IgD-negative memory B cell (primary cell): ENCODE measurements around the gene CACNA2D3. TPM values are rescaled to one million over a fixed set of nuclear protein-coding genes. Genes with fewer than 3 reads are reported as not detected.

Experiments used
- H3K27ac Mint-ChIP-seq, 3 donors: one replicate each; pipeline ENCODE4 v1.8.0; 2020 to 2022; ENCODE audit warnings: mild to moderate bottlenecking in 3 of 3, mixed read lengths in 3 of 3, moderate library complexity in 1 of 3
- H3K27me3 Mint-ChIP-seq: one replicate; pipeline ENCODE4 v1.8.0; 2021; ENCODE audit warnings: mixed read lengths
- H3K36me3 Mint-ChIP-seq: one replicate; pipeline ENCODE4 v1.8.0; 2020; ENCODE audit warnings: mild to moderate bottlenecking, mixed read lengths
- H3K4me1 Mint-ChIP-seq, 3 donors: one replicate each; pipeline ENCODE4 v1.8.0; 2020 to 2022; ENCODE audit warnings: mixed read lengths in 3 of 3, mild to moderate bottlenecking in 1 of 3
- H3K4me3 Mint-ChIP-seq, 4 donors: one replicate each; pipeline ENCODE4 v1.8.0; 2020 to 2022; ENCODE audit warnings: mild to moderate bottlenecking in 4 of 4, mixed read lengths in 4 of 4, moderate library complexity in 3 of 4
- H3K9me3 Mint-ChIP-seq, 3 donors: one replicate each; pipeline ENCODE4 v1.8.0; 2020 to 2021; ENCODE audit warnings: mixed read lengths in 3 of 3, mild to moderate bottlenecking in 1 of 3
- polyA plus RNA-seq: library from polyadenylated mRNA; unstranded; fragments of 300-500 nt; fragmentation: Illumina TruSeq; gene quantifications from one replicate; pipeline ENCODE4 v1.2.3, GENCODE V29; 2021

CACNA2D3 gene
- polyA plus RNA-seq, 1 donor from 2014 or later = not detected

- H3K36me3 Mint-ChIP-seq = no peaks in the 10 kb centered on the region
- H3K9me3 Mint-ChIP-seq = peaks cover 0 to 8% (median 6%) of the 10 kb centered on the region in 3 donors
- H3K27ac Mint-ChIP-seq = no peak overlapping the region
- H3K4me3 Mint-ChIP-seq = no peak overlapping the region
- no peaks in the 10 kb centered on the region for H3K27me3 Mint-ChIP-seq
- no peaks in the 10 kb centered on the region for H3K4me1 Mint-ChIP-seq
These were observed 591.1 kb downstream of the CACNA2D3 start for GRCh38 chr3:54713455-54713854.

GRCh38 chr3:54714035-54714434 lies 591.7 kb downstream of the CACNA2D3 start:
- no peaks in the 10 kb centered on the region for H3K4me1 Mint-ChIP-seq
- no peaks in the 10 kb centered on the region for H3K36me3 Mint-ChIP-seq
- H3K27me3 Mint-ChIP-seq = no peaks in the 10 kb centered on the region
- no peak overlapping the region for H3K27ac Mint-ChIP-seq
- peaks cover 0 to 8% (median 6%) of the 10 kb centered on the region in 3 donors for H3K9me3 Mint-ChIP-seq
- H3K4me3 Mint-ChIP-seq = no peak overlapping the region

GRCh38 chr3:54717506-54717905 lies 595.2 kb downstream of the CACNA2D3 start:
- H3K27me3 Mint-ChIP-seq = no peaks in the 10 kb centered on the region
- no peaks in the 10 kb centered on the region for H3K4me1 Mint-ChIP-seq
- H3K9me3 Mint-ChIP-seq = peaks cover 0 to 5% (median 2%) of the 10 kb centered on the region in 3 donors
- no peak overlapping the region for H3K4me3 Mint-ChIP-seq
- no peak overlapping the region for H3K27ac Mint-ChIP-seq
- no peaks in the 10 kb centered on the region for H3K36me3 Mint-ChIP-seq

GRCh38 chr3:54719914-54720313 lies 597.6 kb downstream of the CACNA2D3 start:
- Mint-ChIP-seq H3K27me3 (no peaks in the 10 kb centered on the region), H3K4me3 (no peak overlapping the region), H3K4me1 (no peaks in the 10 kb centered on the region), H3K27ac (no peak overlapping the region), H3K36me3 (no peaks in the 10 kb centered on the region), H3K9me3 (peaks cover 0 to 3% (median 0%) of the 10 kb centered on the region in 3 donors)

- Mint-ChIP-seq H3K9me3 (peaks cover 0 to 3% (median 0%) of the 10 kb centered on the region in 3 donors), H3K4me3 (no peak overlapping the region), H3K4me1 (no peaks in the 10 kb centered on the region), H3K36me3 (no peaks in the 10 kb centered on the region), H3K27ac (no peak overlapping the region), H3K27me3 (no peaks in the 10 kb centered on the region)
These were observed 598.3 kb downstream of the CACNA2D3 start for GRCh38 chr3:54720604-54721003.

GRCh38 chr3:54731732-54732445 lies 609.5 kb downstream of the CACNA2D3 start:
- Mint-ChIP-seq H3K27me3 (no peaks in the 10 kb centered on the region), H3K4me1 (no peaks in the 10 kb centered on the region), H3K9me3 (peaks cover 3 to 17% (median 4%) of the 10 kb centered on the region in 3 donors), H3K27ac (no peak overlapping the region), H3K4me3 (no peak overlapping the region), H3K36me3 (no peaks in the 10 kb centered on the region)

- no peaks in the 10 kb centered on the region for H3K36me3 Mint-ChIP-seq
- H3K27me3 Mint-ChIP-seq = no peaks in the 10 kb centered on the region
- H3K4me1 Mint-ChIP-seq = no peaks in the 10 kb centered on the region
- H3K9me3 Mint-ChIP-seq = peaks cover 0 to 14% (median 8%) of the 10 kb centered on the region in 3 donors
- no peak overlapping the region for H3K27ac Mint-ChIP-seq
- H3K4me3 Mint-ChIP-seq = no peak overlapping the region
These were observed 611.0 kb downstream of the CACNA2D3 start for GRCh38 chr3:54733106-54734006.

- no peak overlapping the region for H3K4me3 Mint-ChIP-seq
- no peaks in the 10 kb centered on the region for H3K27me3 Mint-ChIP-seq
- H3K27ac Mint-ChIP-seq = no peak overlapping the region
- peaks cover 2 to 6% (median 4%) of the 10 kb centered on the region in 3 donors for H3K9me3 Mint-ChIP-seq
- no peaks in the 10 kb centered on the region for H3K36me3 Mint-ChIP-seq
- no peaks in the 10 kb centered on the region for H3K4me1 Mint-ChIP-seq
These were observed 614.1 kb downstream of the CACNA2D3 start for GRCh38 chr3:54736459-54736858.

- H3K36me3 Mint-ChIP-seq = peaks cover 3% of the 10 kb centered on the region
- H3K4me1 Mint-ChIP-seq = no peaks in the 10 kb centered on the region
- H3K4me3 Mint-ChIP-seq = no peak overlapping the region
- H3K27me3 Mint-ChIP-seq = no peaks in the 10 kb centered on the region
- H3K27ac Mint-ChIP-seq = no peak overlapping the region
- peaks cover 2 to 6% (median 5%) of the 10 kb centered on the region in 3 donors for H3K9me3 Mint-ChIP-seq
These were observed 621.4 kb downstream of the CACNA2D3 start for GRCh38 chr3:54743755-54744154.

GRCh38 chr3:54744291-54744690 lies 621.9 kb downstream of the CACNA2D3 start:
- no peaks in the 10 kb centered on the region for H3K27me3 Mint-ChIP-seq
- no peaks in the 10 kb centered on the region for H3K4me1 Mint-ChIP-seq
- no peak overlapping the region for H3K4me3 Mint-ChIP-seq
- H3K27ac Mint-ChIP-seq = no peak overlapping the region
- peaks cover 3% of the 10 kb centered on the region for H3K36me3 Mint-ChIP-seq
- peaks cover 2 to 6% (median 5%) of the 10 kb centered on the region in 3 donors for H3K9me3 Mint-ChIP-seq

- Mint-ChIP-seq H3K27ac (no peak overlapping the region), H3K9me3 (peaks cover 0 to 6% (median 3%) of the 10 kb centered on the region in 3 donors), H3K27me3 (no peaks in the 10 kb centered on the region), H3K4me1 (no peaks in the 10 kb centered on the region), H3K4me3 (no peak overlapping the region), H3K36me3 (peaks cover 3% of the 10 kb centered on the region)
These were observed 623.5 kb downstream of the CACNA2D3 start for GRCh38 chr3:54745843-54746242.

- H3K27me3 Mint-ChIP-seq = no peaks in the 10 kb centered on the region
- no peak overlapping the region for H3K4me3 Mint-ChIP-seq
- H3K36me3 Mint-ChIP-seq = peaks cover 3% of the 10 kb centered on the region
- H3K9me3 Mint-ChIP-seq = peaks cover 0 to 6% (median 3%) of the 10 kb centered on the region in 3 donors
- H3K27ac Mint-ChIP-seq = no peak overlapping the region
- no peaks in the 10 kb centered on the region for H3K4me1 Mint-ChIP-seq
These were observed 624.4 kb downstream of the CACNA2D3 start for GRCh38 chr3:54746722-54747121.

GRCh38 chr3:54755756-54756155 lies 633.4 kb downstream of the CACNA2D3 start:
- H3K27ac Mint-ChIP-seq = no peak overlapping the region
- H3K4me3 Mint-ChIP-seq = no peak overlapping the region
- H3K9me3 Mint-ChIP-seq = no peaks in the 10 kb centered on the region
- no peaks in the 10 kb centered on the region for H3K27me3 Mint-ChIP-seq
- no peaks in the 10 kb centered on the region for H3K36me3 Mint-ChIP-seq
- H3K4me1 Mint-ChIP-seq = no peaks in the 10 kb centered on the region

- H3K36me3 Mint-ChIP-seq = no peaks in the 10 kb centered on the region
- H3K9me3 Mint-ChIP-seq = no peaks in the 10 kb centered on the region
- H3K27me3 Mint-ChIP-seq = peaks cover under 1% of the 10 kb centered on the region
- H3K4me3 Mint-ChIP-seq = no peak overlapping the region
- no peaks in the 10 kb centered on the region for H3K4me1 Mint-ChIP-seq
- no peak overlapping the region for H3K27ac Mint-ChIP-seq
These were observed 634.0 kb downstream of the CACNA2D3 start for GRCh38 chr3:54756330-54756731.

GRCh38 chr3:54758461-54758860 lies 636.1 kb downstream of the CACNA2D3 start:
- H3K4me1 Mint-ChIP-seq = no peaks in the 10 kb centered on the region
- H3K27me3 Mint-ChIP-seq = peaks cover 2% of the 10 kb centered on the region
- no peaks in the 10 kb centered on the region for H3K36me3 Mint-ChIP-seq
- no peaks in the 10 kb centered on the region for H3K9me3 Mint-ChIP-seq
- no peak overlapping the region for H3K4me3 Mint-ChIP-seq
- H3K27ac Mint-ChIP-seq = no peak overlapping the region
